Left cardiac atrium (tissue), 4 donors: ENCODE results near the gene OTUD6A. TPM values are rescaled to one million over a fixed set of nuclear protein-coding genes. Genes with fewer than 3 reads are reported as not detected.
A peak's percentile ranks its signal among the peaks of the same experiment; 100 is the strongest.

Experiments
- ATAC-seq, 2 donors: fragments of 200-7000 bp; cut with Tn5 transposase; one replicate each; pipeline ENCODE4 v1.9.1; 2020; ENCODE audit warnings: mild to moderate bottlenecking in 2 of 2, moderate library complexity in 2 of 2
- DNase-seq: peaks from one replicate; pipeline ENCODE4 v3.0.0-alpha.2; 2020
- intact Hi-C, 2 donors: fragments of 100-400 bp; cut with DNase I; formaldehyde crosslinking; loops; one replicate each; pipeline versions ENCODE4 v1.14.1 to v1.15.1; 2022 to 2023
- long read RNA-seq: library from polyadenylated mRNA; unstranded; transcript quantifications from one replicate; pipeline ENCODE4 v2.0.0, GENCODE V29; 2021
- total RNA-seq, 2 donors: library from RNA; stranded (reverse); fragmentation: NEBNext Ultra II Directional; extraction: Animal tissue kit (Norgen Biotek cat#: 25700); gene quantifications; one replicate each; pipeline ENCODE4 v1.2.1, GENCODE V29; 2021
- donor health status: DM: no; HTN: yes; CAD: no.
- donor health status: DM: no; HTN: yes; CAD: no; lungs with severe emphysema.
- donor health status: DM: yes; HTN: yes; CAD: no.
- donor health status: Dilated cardiomyopathy.

The OTUD6A gene, protein sequence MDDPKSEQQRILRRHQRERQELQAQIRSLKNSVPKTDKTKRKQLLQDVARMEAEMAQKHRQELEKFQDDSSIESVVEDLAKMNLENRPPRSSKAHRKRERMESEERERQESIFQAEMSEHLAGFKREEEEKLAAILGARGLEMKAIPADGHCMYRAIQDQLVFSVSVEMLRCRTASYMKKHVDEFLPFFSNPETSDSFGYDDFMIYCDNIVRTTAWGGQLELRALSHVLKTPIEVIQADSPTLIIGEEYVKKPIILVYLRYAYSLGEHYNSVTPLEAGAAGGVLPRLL
- total RNA-seq = not detected
- long read RNA-seq = 0 reads

DNA sequence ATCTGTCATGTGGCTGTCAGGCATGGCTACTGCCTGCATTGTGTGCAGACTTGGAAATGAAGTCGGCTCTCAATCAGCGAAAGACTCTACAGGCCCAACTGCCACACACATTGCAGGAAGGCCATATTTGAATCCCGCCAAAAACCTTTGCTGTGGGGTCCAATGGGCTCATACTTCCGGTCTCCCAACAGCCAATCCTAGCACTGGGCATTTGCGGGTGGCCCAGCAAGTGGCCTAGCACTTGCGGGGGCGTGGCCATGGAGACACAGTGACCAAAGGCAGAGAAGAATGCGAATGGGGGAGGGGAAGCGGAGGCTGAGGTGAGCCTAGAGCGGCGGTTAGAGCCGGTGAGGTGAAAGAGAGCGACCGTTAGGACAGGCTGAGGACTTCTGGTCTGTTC lies at the start of gene OTUD6A:
OTUD6A (plus strand) TSS at position 382 of the 400 bp plus-strand sequence. CDS start 68 bp downstream, outside the sequence.
- intact Hi-C loops = no loop called here
- ATAC-seq = no peak
- DNase-seq = no peak

DNA sequence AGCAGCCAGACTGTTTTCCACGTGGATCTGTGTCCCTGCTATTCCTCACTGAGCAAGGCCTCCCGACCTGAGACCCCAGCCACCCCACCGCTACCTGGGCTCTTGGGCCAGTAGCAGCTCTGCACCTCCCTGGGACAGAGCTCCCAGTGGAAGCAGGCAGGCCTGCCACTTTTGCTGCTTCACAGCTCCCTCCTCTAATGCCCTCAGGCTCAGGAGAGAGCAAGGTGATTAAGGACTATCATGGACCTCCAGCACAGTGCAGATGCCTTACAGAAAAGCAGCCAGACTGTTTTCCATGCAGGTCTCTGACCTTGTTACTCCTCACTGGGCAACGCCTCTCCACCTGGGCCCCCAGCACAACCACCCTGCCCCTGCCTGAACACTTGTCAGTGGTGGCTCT lies 49.5 kb upstream of the OTUD6A start:
- DNase-seq = no peak
- ATAC-seq = no peak
- intact Hi-C loops = no loop called here

DNA sequence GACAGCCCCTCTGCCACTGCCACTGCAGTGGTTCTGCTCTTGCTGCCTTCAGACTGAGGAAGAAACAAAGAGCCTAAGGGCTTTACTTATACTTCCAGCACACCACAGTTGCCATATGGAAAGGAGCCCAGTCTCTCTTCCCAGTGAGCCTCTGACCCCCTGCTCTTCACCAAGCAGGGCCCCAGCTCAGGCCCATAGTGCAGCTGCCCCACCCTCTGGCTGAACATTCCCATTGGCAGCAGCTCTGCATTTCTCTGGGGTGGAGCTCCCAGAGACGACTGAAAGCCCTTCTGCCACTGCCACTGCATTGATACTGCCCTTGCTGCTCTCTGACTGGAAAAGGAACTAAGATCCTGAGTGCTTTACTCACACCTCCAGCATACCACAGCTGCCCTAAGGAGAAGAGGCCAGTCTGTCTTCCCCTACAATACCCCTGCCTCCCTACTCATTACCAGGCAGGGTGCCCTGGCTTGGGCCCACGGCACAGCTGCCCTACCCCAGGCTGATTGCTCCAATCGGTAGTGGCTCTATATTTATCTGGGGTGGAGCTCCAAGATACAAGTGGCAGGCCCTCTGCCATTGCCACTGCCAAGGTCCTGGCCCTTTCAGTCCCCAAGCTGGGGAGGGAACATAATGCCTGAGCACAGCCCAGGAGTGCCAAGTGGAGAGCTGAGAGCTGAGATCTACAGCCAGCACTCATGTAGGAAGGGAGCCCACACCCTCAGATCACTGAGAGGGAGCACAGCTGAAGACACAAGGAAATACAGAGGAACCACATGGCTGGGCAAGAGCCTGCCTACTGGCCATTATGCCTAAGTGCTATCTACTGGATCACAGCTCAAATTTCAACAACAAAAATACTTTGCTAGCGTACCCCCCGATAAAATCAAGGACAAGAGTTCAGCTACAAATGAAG lies 48.5 kb upstream of the OTUD6A start:
- ATAC-seq = peak; percentile 90 to 95
- intact Hi-C loops = no loop called here
- DNase-seq = peak; percentile 36

DNA sequence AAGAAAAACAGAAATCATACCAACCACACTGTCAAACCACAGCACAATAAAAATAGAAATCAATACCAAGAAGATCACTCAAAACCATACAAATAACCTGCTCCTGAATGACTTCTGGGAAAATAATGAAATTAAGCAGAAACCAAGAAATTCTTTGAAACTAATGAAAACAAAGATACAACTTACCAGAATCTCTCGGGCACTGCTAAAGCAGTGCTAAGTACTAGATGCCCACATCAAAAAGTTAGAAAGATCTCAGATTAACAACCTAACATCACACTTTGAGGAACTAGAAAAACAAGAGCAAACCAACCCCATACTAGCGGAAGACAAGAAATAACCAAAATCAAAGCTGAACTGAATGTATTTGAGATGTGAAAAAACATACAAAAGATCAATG lies 45.7 kb upstream of the OTUD6A start:
- intact Hi-C loops = no loop called here
- ATAC-seq (no peak), DNase-seq (no peak)

DNA sequence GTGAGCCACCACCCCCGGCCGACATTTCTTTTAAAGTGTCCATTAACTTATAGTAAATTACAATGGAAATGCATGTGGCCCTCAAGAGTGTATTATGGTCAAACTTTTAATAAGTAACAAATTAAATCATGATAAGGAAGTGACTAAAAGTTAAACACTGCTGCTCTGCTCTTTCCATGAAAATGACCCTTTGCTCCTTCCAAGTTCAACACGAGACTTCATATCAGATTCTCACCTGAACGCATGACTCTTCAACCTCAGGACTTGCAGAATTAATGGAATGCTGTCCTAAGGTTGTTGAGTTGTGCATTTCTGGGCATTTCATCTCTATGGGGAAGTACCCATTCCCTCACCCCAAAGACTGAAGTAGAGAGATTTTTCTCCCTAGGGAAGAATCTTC lies 39.6 kb upstream of the OTUD6A start:
- intact Hi-C loops = no loop called here
- no peak for ATAC-seq
- no peak for DNase-seq

DNA sequence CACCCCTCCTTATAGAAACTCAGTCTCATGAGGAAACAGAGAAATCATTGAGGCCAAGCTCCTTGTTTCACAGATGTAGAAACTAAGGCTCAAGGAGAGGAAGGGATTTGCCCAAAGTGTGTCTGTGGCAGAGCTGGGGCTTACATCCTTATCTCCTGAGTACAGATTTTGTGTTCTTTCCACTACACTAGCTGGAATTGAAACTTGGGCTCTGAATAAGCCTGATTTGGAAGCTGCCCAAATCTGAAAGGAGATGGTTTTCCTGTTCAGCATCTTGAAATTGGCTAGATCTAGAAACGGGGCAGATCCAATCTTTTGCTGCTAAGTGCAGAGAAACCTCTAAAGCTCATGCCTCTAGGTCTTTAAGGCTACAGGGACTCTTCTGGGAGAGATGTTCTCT lies 36.8 kb upstream of the OTUD6A start:
- intact Hi-C loops = no loop called here
- DNase-seq (no peak), ATAC-seq (peak in 1 of 2 donors; percentile 38)

DNA sequence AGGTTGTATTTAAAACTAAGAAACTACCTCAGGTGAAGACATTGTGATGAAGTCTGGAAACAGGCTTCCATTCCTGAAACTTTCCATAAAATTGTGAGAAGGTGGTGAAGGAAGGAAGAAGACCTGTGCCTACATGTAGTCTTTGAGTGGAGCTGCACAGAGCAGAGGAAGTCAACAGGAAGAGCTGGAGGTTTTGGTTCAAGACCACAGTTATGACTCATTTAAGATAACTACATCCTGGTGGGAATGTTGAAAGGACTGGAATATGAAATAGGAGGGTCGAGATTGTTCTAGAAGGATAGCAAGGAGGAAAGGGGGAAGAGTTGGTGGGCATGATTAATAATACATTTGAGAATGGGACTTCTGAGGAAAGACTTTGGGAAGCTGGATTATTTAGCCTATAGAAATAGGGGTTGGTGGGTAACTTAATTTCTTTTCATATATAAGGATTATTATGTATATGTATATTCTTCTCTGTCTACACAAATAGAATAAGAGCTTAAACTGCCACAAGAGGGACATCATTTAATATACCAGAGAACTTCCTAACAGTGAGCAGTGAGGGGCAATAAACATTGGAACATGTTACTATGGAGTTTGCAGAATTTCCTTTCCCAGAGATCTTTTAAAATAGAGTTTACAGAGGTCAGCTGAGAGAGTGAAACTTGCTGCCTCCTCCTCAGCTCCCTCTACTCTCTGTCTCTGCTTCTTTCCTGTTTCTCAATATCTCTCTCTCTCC lies 36.0 kb upstream of the OTUD6A start:
- DNase-seq (no peak), ATAC-seq (no peak)
- intact Hi-C loops = no loop called here

DNA sequence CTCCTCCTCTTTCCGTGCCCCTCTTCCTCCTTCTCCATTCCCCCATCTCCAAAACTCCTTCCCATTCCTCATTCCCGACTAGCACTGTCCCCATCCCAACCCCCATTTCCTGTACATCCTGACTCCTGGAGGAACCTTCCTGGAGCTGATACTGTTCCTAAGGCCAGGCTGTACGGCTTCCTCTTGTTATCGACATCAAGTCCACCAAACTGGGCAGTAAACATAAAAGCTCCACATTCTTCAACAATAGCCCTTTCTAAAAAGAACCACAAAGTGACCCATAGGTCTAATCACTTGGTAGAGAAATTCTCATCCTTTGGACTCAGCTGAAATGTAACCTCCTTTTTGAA lies 35.4 kb upstream of the OTUD6A start:
- no peak for DNase-seq
- intact Hi-C loops = no loop called here
- ATAC-seq = no peak

DNA sequence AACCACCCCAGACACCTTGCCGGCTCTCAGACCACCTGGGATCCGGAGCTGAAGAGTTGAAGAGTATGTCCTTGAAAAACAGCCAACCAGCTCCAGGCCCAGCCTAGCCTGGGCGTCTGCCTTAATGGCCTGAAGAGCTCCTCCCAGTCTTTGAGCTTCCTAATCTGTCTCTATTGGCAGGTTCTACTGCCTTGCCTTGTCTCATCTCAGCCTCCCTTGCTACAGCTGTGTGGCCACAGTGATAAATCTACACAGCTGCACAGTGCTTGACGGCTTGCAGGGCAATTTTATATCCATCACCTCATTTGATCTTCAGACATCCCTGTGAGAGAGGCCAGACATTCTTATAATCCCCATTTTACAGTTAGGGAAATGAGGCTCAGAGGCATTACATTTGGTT lies 32.4 kb upstream of the OTUD6A start:
- intact Hi-C loops = loop anchor here (5.0 to 10.0 kb wide), 7 partner anchors 62 to 605 kb away; partner anchors contain the start of gene EDA (in 1 of the 2)
- DNase-seq (no peak), ATAC-seq (peak in 1 of 2 donors; percentile 70)

DNA sequence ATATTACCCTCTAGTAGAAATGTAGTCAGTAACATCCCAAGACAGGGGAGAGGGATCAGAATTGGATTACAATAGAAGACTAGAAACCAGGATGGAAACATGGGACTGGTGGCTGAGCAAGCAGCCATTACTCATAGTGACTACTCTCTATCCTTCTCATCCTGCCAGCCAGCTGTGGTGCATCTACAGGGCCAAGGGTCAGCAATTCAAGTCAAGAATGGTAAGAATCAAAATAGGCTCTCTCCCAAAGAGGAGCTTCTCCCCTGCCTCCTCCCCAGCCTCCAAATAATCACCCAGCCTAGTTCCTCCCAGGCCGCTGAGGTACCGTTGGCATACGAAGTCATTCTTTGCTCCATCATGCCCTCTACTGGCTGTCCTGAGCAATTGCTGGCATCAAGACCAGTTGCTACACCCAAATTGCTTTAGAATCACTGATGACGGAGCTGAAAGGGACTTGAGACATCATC lies 31.9 kb upstream of the OTUD6A start:
- peak; percentile 64 to 71 for ATAC-seq
- intact Hi-C loops = loop anchor here (5.0 to 10.0 kb wide), 7 partner anchors 62 to 606 kb away; partner anchors contain the start of gene EDA (in 1 of the 2)
- DNase-seq = no peak

DNA sequence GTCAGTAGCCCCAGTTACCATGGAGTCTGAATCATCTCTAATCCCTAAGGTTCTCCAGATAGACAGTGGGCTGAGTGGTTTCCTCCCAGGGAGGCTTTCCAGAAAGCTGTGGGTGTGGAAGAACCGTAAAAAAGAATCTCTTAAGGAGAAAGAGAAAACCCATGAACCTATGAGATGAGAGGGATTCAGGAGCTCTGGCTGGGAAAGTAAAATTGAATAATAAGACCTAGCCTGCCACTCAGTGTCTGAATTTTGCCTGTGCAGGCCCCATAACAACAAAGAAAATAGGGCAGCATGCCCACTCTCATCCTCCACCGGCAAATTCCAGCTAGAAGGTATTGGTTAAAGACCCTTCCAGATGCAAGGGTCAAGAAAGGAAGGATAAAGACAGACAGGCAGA lies 29.5 kb upstream of the OTUD6A start:
- intact Hi-C loops = loop anchor here (5.0 to 10.0 kb wide), 7 partner anchors 60 to 608 kb away; partner anchors contain the start of gene EDA (in 1 of the 2)
- ATAC-seq = no peak
- no peak for DNase-seq

DNA sequence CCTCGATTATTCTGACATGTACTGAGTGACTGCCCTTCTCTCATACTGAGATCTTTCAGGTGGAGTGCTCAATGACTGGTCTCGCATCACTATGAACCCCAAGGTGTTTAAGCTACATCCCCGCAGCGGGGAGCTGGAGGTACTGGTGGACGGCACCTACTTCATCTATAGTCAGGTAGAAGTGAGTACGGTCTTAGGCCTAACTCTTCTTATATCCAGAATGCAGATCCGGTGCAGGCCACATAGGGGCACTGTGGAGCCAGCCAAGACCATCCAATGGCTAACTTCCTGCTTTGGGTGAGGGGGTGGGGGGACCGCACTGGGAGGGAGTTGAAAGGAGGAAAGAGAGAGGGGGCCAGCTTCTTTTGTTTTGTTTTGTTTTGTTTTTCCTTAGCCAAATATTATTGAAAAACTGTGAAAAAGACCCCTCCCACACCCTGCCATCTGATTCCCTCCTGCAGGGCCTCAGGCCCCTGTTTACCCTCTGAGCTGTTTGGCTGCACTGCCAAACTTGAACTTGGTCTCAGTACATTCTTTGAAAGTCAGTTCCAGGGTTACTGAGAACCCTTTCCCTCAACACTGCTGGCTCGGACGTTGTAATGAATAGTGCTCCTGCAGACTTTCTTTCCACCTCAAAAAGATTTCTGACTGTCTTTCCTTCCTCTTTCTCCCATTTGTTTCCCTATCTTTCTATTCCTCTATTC lies 28.8 kb upstream of the OTUD6A start:
- intact Hi-C loops = loop anchor here (5.0 to 10.0 kb wide), 7 partner anchors 59 to 609 kb away; partner anchors contain the start of gene EDA (in 1 of the 2)
- peak in 1 of 2 donors; percentile 32 for ATAC-seq
- no peak for DNase-seq

DNA sequence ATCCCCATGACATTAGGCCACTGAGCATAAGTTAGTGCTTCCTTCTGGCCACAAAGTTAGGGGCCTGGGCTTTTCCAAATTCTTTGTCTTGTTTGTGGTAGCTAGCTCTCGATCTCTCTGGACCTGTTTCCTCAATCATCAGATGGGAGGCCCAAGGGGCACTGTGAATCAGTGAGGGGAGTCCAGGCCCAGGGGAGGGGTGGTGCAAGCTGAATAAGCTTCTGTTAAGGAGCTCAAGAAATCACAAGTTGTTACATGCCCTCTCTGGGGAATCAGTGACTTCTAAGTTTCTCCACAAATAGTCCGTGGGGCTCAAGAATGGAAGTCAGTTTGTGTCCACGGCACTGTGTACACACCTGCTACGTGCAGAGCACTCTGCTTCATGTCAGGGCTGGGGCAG lies 27.6 kb upstream of the OTUD6A start:
- intact Hi-C loops = loop anchor here (5.0 to 10.0 kb wide), 7 partner anchors 58 to 610 kb away; partner anchors contain the start of gene EDA (in 1 of the 2)
- ATAC-seq (no peak), DNase-seq (no peak)

DNA sequence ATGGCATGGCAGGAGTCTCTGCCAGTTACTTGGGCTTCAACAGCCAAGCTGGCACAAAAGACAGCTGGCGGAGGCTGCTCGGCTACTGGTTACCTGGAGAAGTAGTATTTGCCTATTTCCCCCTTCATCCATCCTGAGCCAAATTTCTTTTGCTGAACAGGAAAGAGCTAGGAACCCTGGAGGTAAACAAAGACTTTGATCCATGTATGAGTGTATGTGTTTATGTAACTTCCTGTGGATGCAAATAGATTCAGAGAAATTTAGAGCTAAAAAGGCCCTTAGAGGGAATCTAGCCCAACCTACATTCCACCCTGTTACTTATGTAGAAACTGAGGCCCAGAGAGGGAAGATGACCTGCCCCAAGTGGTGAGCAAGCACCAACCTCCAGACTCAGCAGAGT lies 23.7 kb upstream of the OTUD6A start:
- DNase-seq = no peak
- ATAC-seq = no peak
- intact Hi-C loops = loop anchor here in 1 of 2 donors (10.0 kb wide), 2 partner anchors 504 to 614 kb away; no protein-coding TSS in a partner anchor

DNA sequence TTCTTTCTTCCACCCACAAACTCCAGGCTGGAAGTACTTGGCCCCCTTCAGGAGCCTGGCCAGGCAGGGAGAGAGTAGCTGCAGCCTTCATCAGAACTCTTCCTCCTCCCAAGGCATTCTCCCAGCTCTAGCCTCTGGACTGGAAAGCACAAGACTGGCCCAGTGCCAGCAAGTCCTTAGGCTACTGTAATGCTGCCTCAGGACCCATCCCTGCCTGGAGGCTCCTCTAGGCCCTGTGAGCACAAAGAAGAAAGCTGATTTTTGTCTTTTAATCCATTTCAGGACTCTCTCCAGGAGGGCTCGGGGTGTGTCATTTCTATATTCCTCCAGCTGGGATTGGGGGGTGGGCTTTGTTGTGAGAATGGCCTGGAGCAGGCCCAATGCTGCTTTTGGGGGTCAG lies 23.3 kb upstream of the OTUD6A start:
- no peak for ATAC-seq
- DNase-seq = no peak
- intact Hi-C loops = loop anchor here in 1 of 2 donors (10.0 kb wide), 2 partner anchors 504 to 614 kb away; no protein-coding TSS in a partner anchor

DNA sequence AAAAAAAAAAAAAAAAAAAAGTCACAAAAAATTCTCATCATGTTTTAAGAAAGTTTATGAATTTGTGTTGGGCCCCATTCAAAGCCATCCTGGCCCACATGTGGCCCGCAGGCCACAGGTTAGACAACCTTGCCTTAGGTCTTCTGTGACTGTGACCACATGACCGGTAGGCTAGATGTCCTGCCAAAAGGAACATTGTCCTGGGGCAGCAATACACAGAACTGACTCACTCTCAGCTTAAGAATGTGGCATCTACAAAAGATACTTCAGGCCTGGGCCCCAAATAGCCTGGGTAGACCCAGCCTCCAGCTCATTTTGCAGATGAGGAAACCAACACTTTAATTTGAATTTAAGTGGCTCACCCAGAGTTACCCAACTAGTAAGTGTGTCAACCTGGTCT lies 22.5 kb upstream of the OTUD6A start:
- no peak for DNase-seq
- ATAC-seq = peak in 1 of 2 donors; percentile 31
- intact Hi-C loops = loop anchor here (5.0 to 10.0 kb wide), 3 partner anchors 48 to 615 kb away; no protein-coding TSS in a partner anchor

DNA sequence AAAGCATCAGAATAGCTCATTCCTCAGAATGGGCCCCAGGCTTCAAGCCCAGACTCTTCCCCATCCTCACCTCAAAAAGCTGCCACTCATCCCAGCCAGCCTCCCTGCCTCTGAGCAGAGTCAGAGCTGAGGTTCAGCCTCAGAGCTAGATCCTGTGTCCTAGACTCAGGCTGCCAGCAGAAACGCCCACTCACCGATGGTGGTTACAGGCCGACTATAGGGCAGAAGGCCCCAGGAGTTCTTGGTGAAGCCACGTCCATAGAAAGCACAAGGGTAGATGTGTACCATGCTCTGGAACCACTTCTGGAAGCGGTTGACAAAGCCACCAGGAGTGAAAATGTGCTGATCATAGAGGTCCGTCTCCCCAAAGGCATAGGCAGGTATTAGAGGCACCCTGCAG lies 20.3 kb upstream of the OTUD6A start:
- DNase-seq (no peak), ATAC-seq (no peak)
- intact Hi-C loops = loop anchor here in 1 of 2 donors (5.0 kb wide), 1 partner anchor 45 kb away; no protein-coding TSS in a partner anchor
